Measurements from ENCODE around the gene HADH.

The HADH gene

DNA sequence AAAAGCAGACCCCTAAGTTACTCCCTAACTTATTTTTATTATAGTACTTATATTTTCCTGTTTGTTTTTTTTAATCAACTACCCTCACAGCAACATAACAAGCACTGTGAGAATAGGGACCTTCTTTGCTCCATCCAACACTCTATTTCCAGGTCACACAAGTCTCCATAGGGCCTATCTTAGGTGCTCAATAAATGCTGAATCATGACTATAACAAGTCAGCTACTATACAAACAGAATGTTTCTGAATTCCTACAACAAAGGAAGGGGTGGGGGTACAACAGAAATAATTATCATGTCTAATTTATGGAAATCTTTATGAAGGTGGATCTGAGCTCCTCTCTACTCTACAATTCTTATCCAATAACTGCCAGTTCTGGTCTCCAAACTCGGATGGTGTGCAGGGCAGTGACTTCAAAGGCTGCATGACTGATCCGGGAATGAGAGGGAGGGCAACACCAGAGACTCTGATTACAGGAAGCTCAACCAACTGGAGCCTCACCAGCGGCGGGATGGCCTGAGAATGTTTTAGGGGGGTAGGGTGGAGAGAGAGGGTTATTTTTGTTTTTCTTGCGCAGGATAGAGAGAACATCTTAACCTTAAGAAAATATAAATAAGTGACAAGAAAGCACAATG, 71.1 kb downstream of the HADH start:
- no peak for DNase-seq

- DNase-seq = no peak
Observed at GRCh38 chr4:108068442-108068841, 78.8 kb downstream of the HADH start.

GRCh38 chr4:108070775-108071174, 81.1 kb downstream of the HADH start:
- DNase-seq = peak in 1 of 2 donors; percentile 31

DNA sequence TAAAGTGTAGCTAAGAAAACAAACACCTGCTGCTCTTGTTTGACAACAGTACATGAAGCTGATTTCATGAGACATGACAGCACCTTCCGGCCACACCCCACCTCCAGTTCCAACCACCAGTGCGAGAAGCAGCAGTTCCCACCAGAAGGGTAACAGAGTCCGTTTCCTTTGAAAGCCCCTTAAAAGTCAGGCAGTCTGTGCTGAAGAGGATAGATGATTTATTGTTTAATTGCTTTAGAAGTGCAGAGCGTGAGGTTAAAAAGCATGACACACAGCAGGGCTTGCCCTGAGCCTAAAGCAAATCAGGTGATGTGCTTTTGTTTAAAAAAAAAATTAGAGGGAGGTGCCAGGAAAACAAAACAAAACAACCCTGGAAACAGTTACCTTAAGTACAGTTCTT, 82.6 kb downstream of the HADH start:
- peak; percentile 74 to 79 for DNase-seq

DNA sequence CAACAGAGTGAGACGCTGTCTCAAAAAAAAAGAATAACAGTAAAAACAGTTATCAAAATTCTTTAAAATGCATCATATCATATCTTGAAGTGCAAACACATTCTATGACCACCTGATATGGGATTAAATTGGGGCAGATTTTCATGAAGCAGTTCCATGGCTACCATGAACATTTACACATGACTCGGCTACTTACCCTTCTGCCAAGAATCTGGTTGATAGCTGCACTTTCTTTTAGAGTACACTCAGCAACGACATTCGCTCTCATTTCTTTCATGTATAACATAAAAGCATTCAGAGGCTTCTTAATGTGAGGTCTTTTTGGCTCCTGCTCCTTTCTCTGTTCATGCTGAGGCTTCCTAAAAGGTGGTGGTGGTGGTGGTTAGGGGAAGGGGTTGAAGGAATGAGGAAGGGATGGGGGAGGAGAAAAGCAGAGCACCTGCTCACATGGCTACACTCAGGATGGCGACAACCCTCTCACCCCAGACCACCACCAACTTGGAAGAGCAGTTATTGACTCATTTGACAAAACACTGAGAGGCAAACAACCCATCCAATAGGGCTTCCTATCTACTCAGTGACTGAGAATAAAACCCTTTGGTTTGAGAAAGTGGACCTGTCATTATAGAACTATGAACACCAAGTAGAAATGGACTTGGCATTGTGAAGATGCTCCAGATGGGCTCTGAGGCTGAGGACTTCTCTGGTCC, 88.5 kb downstream of the HADH start:
- DNase-seq = no peak

GRCh38 chr4:108080747-108081146, 91.1 kb downstream of the HADH start:
- DNase-seq = peak; percentile 48 to 59

- no peak for DNase-seq
Observed at GRCh38 chr4:108081256-108081655, 91.6 kb downstream of the HADH start.
